Measurements from ENCODE around the gene ELMOD3. TPM values are rescaled to one million over a fixed set of nuclear protein-coding genes. Genes with fewer than 3 reads are reported as not detected.

The ELMOD3 gene
- total and polyA plus RNA-seq, 9 of the 15 experiments (the other 6 are each of a cell fraction or from before 2014, with no cell fraction given): 2.7 to 18.7 (median 11.6) TPM

- TF ChIP-seq NFIC (IDR thresholded peaks at IDR 0.05) (peak; percentile 76), ZSCAN32 (CRISPR knock-in tag; IDR thresholded peaks at IDR 0.05) (no peak; the same call in 1 of the 2 replicates), ZZZ3 (IDR thresholded peaks at IDR 0.05) (no peak), FOXJ3 (CRISPR knock-in tag; IDR thresholded peaks at IDR 0.05) (no peak), WHSC1 (IDR thresholded peaks at IDR 0.05; ENCODE audit: low read length) (no peak), MTA1 (IDR thresholded peaks at IDR 0.05; ENCODE audit: borderline replicate concordance) (peak; percentile 67; the same call in 1 of the 2 replicates), PTTG1 (tag; IDR thresholded peaks at IDR 0.05; ENCODE audit: low read depth) (no peak), PPARD (CRISPR knock-in tag; IDR thresholded peaks at IDR 0.05) (no peak), PTBP1 (IDR thresholded peaks at IDR 0.05; ENCODE audit: low read depth, low read length) (no peak), HSF4 (CRISPR knock-in tag; IDR thresholded peaks at IDR 0.05; ENCODE audit: borderline replicate concordance) (no peak), RB1 (IDR thresholded peaks at IDR 0.05; ENCODE audit: low read depth) (peak; percentile 93), KAT8 (IDR thresholded peaks at IDR 0.05; ENCODE audit: low read depth) (no peak), GTF2E2 (tag; IDR thresholded peaks at IDR 0.05) (0 out of 2 replicates have a peak, but pooled peaks have one; percentile 70), HDAC8 (tag; IDR thresholded peaks at IDR 0.05) (no peak), MITF (IDR thresholded peaks at IDR 0.05) (no peak), HIVEP1 (CRISPR knock-in tag; IDR thresholded peaks at IDR 0.05) (no peak), CREM (IDR thresholded peaks at IDR 0.05; ENCODE audit: low read depth) (peak; percentile 89), HMGN3 (IDR thresholded peaks at IDR 0.05; ENCODE audit: borderline replicate concordance, extremely low read depth, insufficient read length, low read depth, low read length) (peak; percentile 81), BCL6 (CRISPR knock-in tag; IDR thresholded peaks at IDR 0.05) (no peak), ZBTB7A (IDR thresholded peaks at IDR 0.05; ENCODE audit: borderline replicate concordance, control insufficient read depth, low read depth, low read length) (no peak; the same call in 1 of the 2 replicates)
- TF ChIP-seq, protein P1, sequence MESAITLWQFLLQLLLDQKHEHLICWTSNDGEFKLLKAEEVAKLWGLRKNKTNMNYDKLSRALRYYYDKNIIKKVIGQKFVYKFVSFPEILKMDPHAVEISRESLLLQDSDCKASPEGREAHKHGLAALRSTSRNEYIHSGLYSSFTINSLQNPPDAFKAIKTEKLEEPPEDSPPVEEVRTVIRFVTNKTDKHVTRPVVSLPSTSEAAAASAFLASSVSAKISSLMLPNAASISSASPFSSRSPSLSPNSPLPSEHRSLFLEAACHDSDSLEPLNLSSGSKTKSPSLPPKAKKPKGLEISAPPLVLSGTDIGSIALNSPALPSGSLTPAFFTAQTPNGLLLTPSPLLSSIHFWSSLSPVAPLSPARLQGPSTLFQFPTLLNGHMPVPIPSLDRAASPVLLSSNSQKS (CRISPR knock-in tag; IDR thresholded peaks at IDR 0.05): no peak
- TF ChIP-seq, protein P2, sequence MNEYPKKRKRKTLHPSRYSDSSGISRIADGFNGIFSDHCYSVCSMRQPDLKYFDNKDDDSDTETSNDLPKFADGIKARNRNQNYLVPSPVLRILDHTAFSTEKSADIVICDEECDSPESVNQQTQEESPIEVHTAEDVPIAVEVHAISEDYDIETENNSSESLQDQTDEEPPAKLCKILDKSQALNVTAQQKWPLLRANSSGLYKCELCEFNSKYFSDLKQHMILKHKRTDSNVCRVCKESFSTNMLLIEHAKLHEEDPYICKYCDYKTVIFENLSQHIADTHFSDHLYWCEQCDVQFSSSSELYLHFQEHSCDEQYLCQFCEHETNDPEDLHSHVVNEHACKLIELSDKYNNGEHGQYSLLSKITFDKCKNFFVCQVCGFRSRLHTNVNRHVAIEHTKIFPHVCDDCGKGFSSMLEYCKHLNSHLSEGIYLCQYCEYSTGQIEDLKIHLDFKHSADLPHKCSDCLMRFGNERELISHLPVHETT (CRISPR knock-in tag; conservative IDR thresholded peaks at IDR 0.05 in 1 of 2, IDR thresholded peaks at IDR 0.05 in 1 of 2): peak in 1 of 2 experiments; percentile 48; a peak in 1 of 4 replicates
- TF ChIP-seq, protein P3, sequence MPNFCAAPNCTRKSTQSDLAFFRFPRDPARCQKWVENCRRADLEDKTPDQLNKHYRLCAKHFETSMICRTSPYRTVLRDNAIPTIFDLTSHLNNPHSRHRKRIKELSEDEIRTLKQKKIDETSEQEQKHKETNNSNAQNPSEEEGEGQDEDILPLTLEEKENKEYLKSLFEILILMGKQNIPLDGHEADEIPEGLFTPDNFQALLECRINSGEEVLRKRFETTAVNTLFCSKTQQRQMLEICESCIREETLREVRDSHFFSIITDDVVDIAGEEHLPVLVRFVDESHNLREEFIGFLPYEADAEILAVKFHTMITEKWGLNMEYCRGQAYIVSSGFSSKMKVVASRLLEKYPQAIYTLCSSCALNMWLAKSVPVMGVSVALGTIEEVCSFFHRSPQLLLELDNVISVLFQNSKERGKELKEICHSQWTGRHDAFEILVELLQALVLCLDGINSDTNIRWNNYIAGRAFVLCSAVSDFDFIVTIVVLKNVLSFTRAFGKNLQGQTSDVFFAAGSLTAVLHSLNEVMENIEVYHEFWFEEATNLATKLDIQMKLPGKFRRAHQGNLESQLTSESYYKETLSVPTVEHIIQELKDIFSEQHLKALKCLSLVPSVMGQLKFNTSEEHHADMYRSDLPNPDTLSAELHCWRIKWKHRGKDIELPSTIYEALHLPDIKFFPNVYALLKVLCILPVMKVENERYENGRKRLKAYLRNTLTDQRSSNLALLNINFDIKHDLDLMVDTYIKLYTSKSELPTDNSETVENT (CRISPR knock-in tag; IDR thresholded peaks at IDR 0.05): peak; percentile 94
Measured at GRCh38 chr2:85327822-85328617, 26.5 kb upstream of the ELMOD3 start, which contains the start of gene TGOLN2 (continued).

Data from K562 (cell line).